AG20443 (cell line): ENCODE results near the gene CCDC120.

Experiments
- DNase-seq: peaks from one replicate; pipeline ENCODE4 v3.0.0; 2012; ENCODE audit warnings: low spot score, mixed read lengths

The CCDC120 gene

GRCh38 chrX:49063715-49064114, 4.9 kb downstream of the CCDC120 start:
- no peak for DNase-seq

- DNase-seq = no peak
Observed at GRCh38 chrX:49064303-49064702, 5.5 kb downstream of the CCDC120 start.

- no peak for DNase-seq
Observed at GRCh38 chrX:49064735-49065134, 5.9 kb downstream of the CCDC120 start.

- no peak for DNase-seq
Observed at GRCh38 chrX:49066278-49066677, 7.5 kb downstream of the CCDC120 start.

- DNase-seq = no peak
Observed at GRCh38 chrX:49066690-49067089, 7.9 kb downstream of the CCDC120 start.

- no peak for DNase-seq
Observed at GRCh38 chrX:49067285-49068120, 8.7 kb downstream of the CCDC120 start.

GRCh38 chrX:49069038-49069437, 10.2 kb downstream of the CCDC120 start:
- DNase-seq = no peak

- DNase-seq = no peak
Observed at GRCh38 chrX:49070988-49071387, 12.2 kb downstream of the CCDC120 start.

GRCh38 chrX:49071877-49072711, 13.3 kb downstream of the CCDC120 start:
- peak; percentile 34 for DNase-seq

- DNase-seq = peak; percentile 16
Observed at GRCh38 chrX:49072712-49073095, 13.9 kb downstream of the CCDC120 start.

- DNase-seq = peak; percentile 90
Observed at GRCh38 chrX:49073601-49074575, 15.1 kb downstream of the CCDC120 start, which contains the start of gene PRAF2. Gene PRAF2 (minus strand): TSS chrX:49074002. CDS start chrX:49073987, 15 bp downstream.

GRCh38 chrX:49075347-49075746, 16.5 kb downstream of the CCDC120 start:
- no peak for DNase-seq

GRCh38 chrX:49077941-49078340, 19.1 kb downstream of the CCDC120 start:
- no peak for DNase-seq

GRCh38 chrX:49079489-49080428, 21.0 kb downstream of the CCDC120 start, which contains the start of gene WDR45:
Gene WDR45 (minus strand): TSS chrX:49079887. CDS start chrX:49078095, 1,792 bp downstream.
- peak; percentile 84 for DNase-seq

GRCh38 chrX:49082271-49082871, 23.6 kb downstream of the CCDC120 start:
- DNase-seq = no peak

GRCh38 chrX:49089553-49089952, 30.8 kb downstream of the CCDC120 start:
- no peak for DNase-seq

- DNase-seq = no peak
Observed at GRCh38 chrX:49096419-49096818, 37.6 kb downstream of the CCDC120 start.

- peak; percentile 98 for DNase-seq
Observed at GRCh38 chrX:49100704-49101628, 42.2 kb downstream of the CCDC120 start.

- no peak for DNase-seq
Observed at GRCh38 chrX:49101629-49101984, 42.8 kb downstream of the CCDC120 start.
